HFF-Myc (cell line): Measurements from ENCODE around the gene FREM2.

Source experiments
- DNase-seq: peaks from one replicate; pipeline ENCODE4 v3.0.0-alpha.2; 2011; ENCODE audit warnings: low read depth; ENCODE audit errors: extremely low read depth
- H3K4me3 ChIP-seq: replicated peaks from 2 replicates; pipeline ENCODE4 v1.5.1; 2011; ENCODE audit warnings: low read depth, mild to moderate bottlenecking, control low read depth, low read length
- TF ChIP-seq, protein P1 (sequence below): IDR thresholded peaks from 2 replicates; pipeline ENCODE4 v1.5.1; 2012; ENCODE audit warnings: mild to moderate bottlenecking, low read depth, low read length, control low read depth; ENCODE audit errors: missing control alignments

FREM2 gene

DNA sequence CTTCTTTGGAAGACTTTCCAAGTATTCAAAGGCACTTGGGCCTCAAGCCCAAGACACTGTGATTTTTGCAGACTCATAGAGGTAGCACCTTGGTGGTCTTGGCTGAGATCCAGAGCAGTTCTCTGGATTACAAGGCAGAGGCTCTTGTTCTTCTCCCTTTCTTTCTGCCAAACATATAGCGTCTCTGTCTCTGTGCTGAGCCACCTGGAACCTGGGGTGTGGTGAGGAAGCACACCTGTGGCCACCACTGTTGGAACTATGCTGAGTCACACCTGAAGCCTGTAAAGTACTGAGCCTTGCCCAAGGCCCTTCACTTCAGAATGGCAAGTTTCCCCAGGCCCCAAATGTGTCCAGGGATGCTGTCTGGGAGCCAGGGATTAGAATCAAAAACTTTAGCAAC lies 127.5 kb downstream of the FREM2 start:
- no peak for DNase-seq
- TF ChIP-seq, protein P1, sequence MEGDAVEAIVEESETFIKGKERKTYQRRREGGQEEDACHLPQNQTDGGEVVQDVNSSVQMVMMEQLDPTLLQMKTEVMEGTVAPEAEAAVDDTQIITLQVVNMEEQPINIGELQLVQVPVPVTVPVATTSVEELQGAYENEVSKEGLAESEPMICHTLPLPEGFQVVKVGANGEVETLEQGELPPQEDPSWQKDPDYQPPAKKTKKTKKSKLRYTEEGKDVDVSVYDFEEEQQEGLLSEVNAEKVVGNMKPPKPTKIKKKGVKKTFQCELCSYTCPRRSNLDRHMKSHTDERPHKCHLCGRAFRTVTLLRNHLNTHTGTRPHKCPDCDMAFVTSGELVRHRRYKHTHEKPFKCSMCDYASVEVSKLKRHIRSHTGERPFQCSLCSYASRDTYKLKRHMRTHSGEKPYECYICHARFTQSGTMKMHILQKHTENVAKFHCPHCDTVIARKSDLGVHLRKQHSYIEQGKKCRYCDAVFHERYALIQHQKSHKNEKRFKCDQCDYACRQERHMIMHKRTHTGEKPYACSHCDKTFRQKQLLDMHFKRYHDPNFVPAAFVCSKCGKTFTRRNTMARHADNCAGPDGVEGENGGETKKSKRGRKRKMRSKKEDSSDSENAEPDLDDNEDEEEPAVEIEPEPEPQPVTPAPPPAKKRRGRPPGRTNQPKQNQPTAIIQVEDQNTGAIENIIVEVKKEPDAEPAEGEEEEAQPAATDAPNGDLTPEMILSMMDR, result no peak

DNA sequence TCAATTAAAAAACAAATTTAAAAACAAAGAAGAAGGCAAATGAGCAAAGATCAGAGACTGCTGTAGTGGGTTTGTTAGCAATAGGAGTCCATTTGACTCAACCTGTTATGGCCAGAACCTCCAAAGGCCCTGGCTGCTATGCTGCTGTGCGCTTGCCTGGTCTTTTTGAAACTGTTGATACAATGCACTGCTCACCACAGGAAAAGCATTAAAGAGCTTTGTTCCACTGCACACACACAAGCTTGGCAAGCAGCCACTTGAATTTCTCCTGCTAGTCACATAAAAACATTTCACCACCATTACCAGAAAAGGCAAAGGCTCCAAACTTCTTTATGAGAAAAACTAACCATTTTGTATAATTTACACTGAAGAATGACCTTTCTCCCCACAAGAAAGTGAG lies 132.2 kb downstream of the FREM2 start:
- TF ChIP-seq, protein P1, result no peak

More for the DNA sequence above, 127.5 kb downstream of the FREM2 start:
- H3K4me3 ChIP-seq, result no peak overlapping the region

DNA sequence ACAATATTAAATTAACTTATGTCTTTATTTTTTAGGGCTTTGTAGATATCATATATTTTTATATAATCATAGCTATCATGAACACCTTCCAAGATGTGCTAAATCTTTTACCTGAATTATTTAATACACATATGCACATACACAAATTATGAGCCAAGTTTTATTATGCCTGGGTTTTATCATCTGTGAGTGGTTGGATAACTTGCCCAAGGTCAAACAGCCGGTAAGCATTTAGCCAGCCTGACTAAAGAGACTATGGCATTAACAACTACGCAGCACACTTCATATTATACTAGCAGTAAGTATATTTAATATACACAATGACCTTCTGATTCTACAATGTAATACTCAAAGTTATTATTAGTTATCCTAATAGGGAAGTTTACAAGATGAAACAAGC lies 132.7 kb downstream of the FREM2 start:
- H3K4me3 ChIP-seq, result no peak overlapping the region
- TF ChIP-seq, protein P1, result no peak
- no peak for DNase-seq

More for the DNA sequence above, 132.2 kb downstream of the FREM2 start:
- H3K4me3 ChIP-seq, result no peak overlapping the region
- DNase-seq, result no peak

DNA sequence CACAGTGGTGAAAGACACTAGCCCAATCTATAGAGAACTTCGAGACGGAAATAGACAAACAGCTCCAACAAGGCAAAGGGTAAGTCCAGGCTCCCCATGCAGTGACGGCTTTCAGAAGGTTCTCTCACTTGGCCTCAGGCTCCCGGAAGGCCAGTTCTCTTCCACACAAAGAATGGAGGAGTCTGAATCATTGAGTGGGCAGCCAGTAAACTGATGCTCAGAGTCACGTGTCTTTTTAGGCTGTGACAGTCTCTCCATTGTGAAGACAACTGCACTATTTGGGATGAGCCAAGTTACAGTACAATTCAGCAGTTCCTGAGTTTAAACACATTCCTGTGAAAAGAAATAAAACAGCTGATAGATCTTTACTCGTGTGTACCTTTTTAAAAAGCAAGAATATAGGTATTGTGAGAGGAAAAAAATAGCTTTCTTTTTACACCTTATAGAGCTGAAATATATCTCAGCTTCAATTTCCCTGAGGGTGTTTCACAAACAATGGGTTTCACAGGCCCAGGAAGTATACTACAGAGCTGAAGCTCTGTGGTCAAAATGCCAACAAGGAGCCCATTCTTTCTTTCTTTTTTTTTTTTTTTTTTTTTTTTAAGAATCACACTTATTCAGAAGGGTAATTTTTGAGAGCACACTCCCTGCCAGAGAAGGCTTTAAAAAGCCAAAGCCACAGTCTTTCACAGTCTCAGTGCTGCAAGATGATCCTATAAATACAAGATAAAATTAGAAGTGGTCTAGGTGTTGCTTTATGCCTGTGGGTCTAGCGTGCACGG lies 135.1 kb downstream of the FREM2 start:
- no peak for DNase-seq
- TF ChIP-seq, protein P1, result no peak
- no peak overlapping the region for H3K4me3 ChIP-seq

DNA sequence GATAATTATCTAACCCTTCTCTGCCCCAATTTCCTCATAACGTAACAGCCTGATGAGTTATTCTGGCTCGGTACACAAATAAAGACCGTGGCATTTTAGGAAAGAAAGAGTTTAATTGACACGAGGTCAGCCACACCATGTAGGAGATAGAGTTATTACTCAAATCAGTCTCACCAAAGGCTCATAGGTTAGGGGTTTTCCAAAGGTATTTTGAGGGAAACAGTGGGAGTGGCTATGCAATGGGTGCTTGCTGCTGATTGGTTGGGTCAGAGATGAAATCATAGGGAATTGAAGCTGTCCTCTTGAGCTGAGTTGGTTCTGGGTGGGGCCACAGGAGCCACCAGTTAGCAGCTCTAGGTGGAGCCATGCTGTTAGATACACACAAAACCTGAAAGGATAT lies 137.5 kb downstream of the FREM2 start:
- no peak overlapping the region for H3K4me3 ChIP-seq
- TF ChIP-seq, protein P1, result no peak
- DNase-seq, result no peak

DNA sequence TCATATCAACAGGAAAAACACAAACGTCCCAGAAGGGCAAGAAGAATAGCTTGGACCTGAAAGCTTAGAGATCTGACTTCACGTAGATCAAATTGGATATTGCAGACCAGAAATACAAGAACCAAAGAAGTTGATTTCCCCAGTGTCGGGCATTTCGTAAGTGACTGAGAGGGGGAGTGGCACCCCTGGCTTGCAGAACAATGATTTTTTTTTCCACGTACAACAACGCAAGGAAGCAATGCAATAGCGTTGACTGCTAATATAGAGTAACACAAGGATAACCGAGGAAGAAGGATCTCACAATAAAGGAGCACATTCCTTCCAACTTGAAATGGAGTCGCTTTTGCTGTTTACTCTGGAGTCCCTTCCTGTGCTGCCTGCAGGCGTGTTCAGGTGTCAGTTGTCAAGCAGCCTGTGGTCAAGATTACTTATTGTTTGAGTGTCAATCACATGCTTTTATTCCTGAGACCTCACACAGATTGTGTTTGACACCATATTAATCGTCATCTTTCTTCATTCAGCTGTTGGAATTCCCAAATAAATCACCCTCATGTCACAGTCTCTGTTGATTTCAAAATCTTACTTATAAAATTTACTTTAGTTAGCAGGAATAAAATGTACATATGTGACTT lies 139.4 kb downstream of the FREM2 start:
- TF ChIP-seq, protein P1, result no peak
- no peak overlapping the region for H3K4me3 ChIP-seq
- no peak for DNase-seq
